Skeletal muscle satellite cell (primary cell): ENCODE results near the gene VAV2.

Experiments used
- H3K27me3 ChIP-seq: 2 replicates; pipeline ENCODE4 v1.7.0; 2013; ENCODE audit warnings: low read length; ENCODE audit not compliant: control insufficient read depth, insufficient read depth
- H3K36me3 ChIP-seq: 2 replicates; pipeline ENCODE4 v1.7.0; 2013; ENCODE audit warnings: mild to moderate bottlenecking, control low read depth, low read length; ENCODE audit not compliant: insufficient read depth
- H3K4me1 ChIP-seq: 2 replicates; pipeline ENCODE4 v1.7.0; 2013; ENCODE audit warnings: low read length; ENCODE audit not compliant: control insufficient read depth, insufficient read depth
- H3K4me2 ChIP-seq: 2 replicates; pipeline ENCODE4 v1.7.0; 2013; ENCODE audit warnings: mild to moderate bottlenecking, low read length
- H3K4me3 ChIP-seq: 2 replicates; pipeline ENCODE4 v1.7.0; 2013; ENCODE audit warnings: low read length
- H3K9ac ChIP-seq: 2 replicates; pipeline ENCODE4 v1.7.0; 2013; ENCODE audit warnings: mild to moderate bottlenecking, low read depth, low read length, moderate library complexity
- H3K9me3 ChIP-seq: replicated peaks from 2 replicates; pipeline ENCODE4 v1.7.0; 2013; ENCODE audit warnings: mild to moderate bottlenecking, control low read depth, low read length

The VAV2 gene

DNA sequence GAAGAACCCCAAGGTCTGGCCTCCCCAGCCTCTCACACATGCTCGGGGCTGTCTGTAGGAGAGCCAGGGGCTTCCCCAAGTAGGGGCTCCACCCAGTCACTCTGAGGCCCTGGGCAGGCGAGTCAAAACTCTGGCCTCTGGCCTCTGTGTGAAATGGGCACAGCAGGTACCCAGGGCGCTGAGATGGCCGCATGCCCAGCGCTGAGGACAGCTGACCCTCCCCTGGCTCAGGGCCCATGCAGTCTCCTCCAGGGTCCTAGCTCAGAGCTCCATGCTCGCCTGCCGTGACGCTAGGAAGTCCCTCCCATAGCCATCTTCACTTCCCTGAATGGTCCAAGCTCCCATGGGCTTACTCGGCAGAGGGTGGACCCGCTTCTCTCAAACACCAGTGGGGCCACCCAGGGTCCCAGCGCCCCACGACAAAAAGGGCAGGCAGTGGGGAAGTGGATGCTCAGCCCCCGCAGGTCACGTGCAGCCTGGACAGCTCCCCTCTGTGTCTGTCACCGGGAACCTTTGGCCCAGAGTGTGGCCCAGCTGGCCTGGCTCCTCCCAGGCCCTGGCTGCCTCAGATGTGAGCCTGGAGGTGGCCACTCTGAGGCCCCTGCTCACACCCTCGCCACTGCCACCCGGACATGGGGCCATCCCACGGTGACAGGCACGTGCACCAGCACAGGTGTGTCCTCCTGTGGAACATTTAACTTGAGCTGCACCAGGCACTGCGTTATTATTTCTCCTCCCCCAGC, 12.2 kb upstream of the VAV2 start:
- Histone ChIP-seq H3K4me1 (peaks cover 8% of the 10 kb centered on the region), H3K27me3 (peaks cover 52% of the 10 kb centered on the region), H3K4me2 (no peak overlapping the region), H3K4me3 (no peak overlapping the region), H3K9ac (no peak overlapping the region), H3K36me3 (no peaks in the 10 kb centered on the region), H3K9me3 (no peaks in the 10 kb centered on the region)

- H3K9me3 ChIP-seq: no peaks in the 10 kb centered on the region
- no peak overlapping the region for H3K4me3 ChIP-seq
- H3K4me2 ChIP-seq: no peak overlapping the region
- H3K9ac ChIP-seq: no peak overlapping the region
- H3K36me3 ChIP-seq: no peaks in the 10 kb centered on the region
- H3K27me3 ChIP-seq: peaks cover 43% of the 10 kb centered on the region
- H3K4me1 ChIP-seq: peaks cover 8% of the 10 kb centered on the region
Measured at GRCh38 chr9:134003237-134003636, 11.1 kb upstream of the VAV2 start.

DNA sequence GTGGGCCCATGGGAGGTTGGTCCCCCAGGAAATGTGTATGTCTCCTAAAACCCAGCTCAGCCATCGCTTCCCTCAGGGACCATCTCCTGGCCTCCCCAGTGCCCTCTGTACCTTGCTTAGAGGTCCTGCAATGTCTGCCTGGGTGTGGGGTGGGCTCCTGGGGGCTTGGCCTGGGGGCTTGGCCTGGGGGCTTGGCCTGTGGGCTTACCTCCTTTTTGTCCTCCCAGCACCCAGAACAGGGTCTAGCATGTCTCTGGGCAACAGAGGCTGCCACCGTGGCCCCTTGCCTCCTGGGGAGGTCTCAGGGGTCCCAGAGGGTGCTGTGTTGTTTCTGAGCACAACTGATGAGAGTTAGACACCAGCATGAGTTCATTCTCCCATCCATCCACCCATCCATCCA, 10.7 kb upstream of the VAV2 start:
- Histone ChIP-seq H3K4me2 (no peak overlapping the region), H3K36me3 (no peaks in the 10 kb centered on the region), H3K9me3 (no peaks in the 10 kb centered on the region), H3K4me3 (no peak overlapping the region), H3K4me1 (peaks cover 8% of the 10 kb centered on the region), H3K27me3 (peaks cover 43% of the 10 kb centered on the region), H3K9ac (no peak overlapping the region)

- H3K36me3 ChIP-seq: no peaks in the 10 kb centered on the region
- no peak overlapping the region for H3K4me2 ChIP-seq
- H3K9ac ChIP-seq: no peak overlapping the region
- H3K4me3 ChIP-seq: no peak overlapping the region
- H3K4me1 ChIP-seq: peaks cover 12% of the 10 kb centered on the region
- H3K9me3 ChIP-seq: no peaks in the 10 kb centered on the region
- peaks cover 42% of the 10 kb centered on the region for H3K27me3 ChIP-seq
Measured at GRCh38 chr9:133999851-134000265, 7.7 kb upstream of the VAV2 start.

- Histone ChIP-seq H3K4me2 (no peak overlapping the region), H3K27me3 (peaks cover 34% of the 10 kb centered on the region), H3K36me3 (no peaks in the 10 kb centered on the region), H3K9me3 (no peaks in the 10 kb centered on the region), H3K4me3 (no peak overlapping the region), H3K4me1 (peaks cover 16% of the 10 kb centered on the region), H3K9ac (no peak overlapping the region)
Measured at GRCh38 chr9:133998915-133999595, 6.9 kb upstream of the VAV2 start.

GRCh38 chr9:133997584-133997983, 5.5 kb upstream of the VAV2 start:
- peaks cover 24% of the 10 kb centered on the region for H3K27me3 ChIP-seq
- no peaks in the 10 kb centered on the region for H3K36me3 ChIP-seq
- H3K4me3 ChIP-seq: no peak overlapping the region
- no peak overlapping the region for H3K4me2 ChIP-seq
- no peak overlapping the region for H3K9ac ChIP-seq
- peaks cover 25% of the 10 kb centered on the region for H3K4me1 ChIP-seq
- no peaks in the 10 kb centered on the region for H3K9me3 ChIP-seq

DNA sequence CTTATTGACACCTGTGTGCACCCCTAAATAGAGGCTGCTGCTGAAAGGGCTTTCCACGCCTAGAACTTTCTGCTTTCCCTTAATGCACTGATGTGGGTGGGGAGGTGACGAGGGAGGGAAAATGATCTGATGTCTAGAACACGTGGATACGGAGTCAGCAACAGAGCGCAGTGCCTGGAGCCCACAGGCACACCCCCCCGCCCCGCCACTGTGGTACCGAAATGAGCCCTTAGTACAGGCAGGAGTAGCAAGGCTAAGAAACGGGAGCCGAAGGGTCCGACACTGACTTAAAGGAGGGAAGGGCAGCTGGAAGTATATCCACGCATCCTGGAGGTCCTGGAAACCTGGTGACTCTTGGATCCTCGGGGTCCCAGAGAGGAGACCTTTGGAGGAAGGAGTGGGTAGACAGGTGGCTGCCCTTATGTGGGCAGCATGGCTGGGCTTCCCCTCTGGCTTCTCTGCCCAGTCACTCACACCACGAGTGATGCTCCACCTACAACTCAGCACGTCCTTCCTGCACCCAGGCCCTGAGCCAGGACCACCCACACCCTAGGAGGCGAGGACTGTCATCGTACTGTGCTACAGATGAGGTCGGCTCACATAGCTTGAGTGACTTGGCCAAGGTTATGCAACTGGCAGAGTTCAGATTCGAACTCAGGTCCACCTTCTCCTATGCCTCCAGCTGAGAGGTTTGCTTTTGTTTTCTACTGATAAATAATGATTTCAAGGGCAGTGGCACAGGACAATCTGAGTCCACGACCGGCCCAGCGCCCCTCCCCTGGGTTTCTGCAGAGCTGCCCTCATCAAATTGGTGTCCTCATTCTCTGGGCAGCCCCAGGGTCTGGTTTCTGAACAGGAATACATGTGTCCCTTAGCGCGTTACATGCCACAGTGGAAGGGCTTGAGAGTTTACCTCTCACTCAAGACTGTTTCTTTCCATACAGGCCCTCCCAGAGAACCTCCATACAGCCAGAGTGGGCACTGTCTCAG, 4.7 kb upstream of the VAV2 start:
- H3K9ac ChIP-seq: no peak overlapping the region
- peaks cover 25% of the 10 kb centered on the region for H3K4me1 ChIP-seq
- no peaks in the 10 kb centered on the region for H3K9me3 ChIP-seq
- H3K36me3 ChIP-seq: no peaks in the 10 kb centered on the region
- no peak overlapping the region for H3K4me2 ChIP-seq
- H3K4me3 ChIP-seq: no peak overlapping the region
- peaks cover 22% of the 10 kb centered on the region for H3K27me3 ChIP-seq

DNA sequence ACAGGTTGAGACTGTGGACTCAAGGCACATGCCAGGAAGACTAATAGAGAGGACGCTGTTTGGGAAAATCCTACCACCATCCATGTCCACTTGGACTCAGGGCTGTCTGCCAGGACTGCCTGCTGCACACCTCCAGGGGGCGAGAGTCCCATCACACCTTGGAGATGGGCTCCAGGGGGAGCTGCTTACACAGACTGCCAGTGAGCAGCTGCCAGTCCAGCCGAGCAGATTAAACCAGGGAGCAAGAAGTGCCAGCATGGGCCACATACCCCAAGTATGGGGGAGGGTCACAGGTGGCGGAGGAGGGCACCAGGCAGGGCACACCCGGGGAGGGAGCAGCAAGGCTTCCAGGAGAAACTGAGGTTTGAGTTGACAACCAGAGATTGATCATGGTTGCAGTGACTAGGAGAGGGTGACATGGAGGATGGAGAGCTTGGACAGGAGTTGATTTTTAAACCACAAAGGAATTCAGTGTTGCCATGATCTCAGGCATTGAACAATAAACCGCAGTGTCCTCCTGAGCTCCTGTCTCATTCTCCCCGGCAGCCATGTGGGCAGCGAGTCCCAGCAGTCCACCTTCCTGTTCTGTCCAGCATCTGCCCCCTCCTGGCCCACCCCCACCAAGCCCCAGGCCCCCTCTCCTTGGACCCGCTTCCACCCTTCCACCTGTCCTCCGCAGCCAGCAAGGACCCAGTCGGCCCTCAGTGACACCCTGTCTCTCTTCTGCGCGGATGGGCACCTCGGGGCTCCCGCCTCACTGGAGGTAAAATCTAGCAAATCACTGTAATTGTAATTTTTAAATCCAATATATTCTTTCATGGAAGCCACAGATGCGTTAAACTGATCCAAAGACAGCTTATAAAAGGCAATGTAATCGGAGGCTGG, 3.1 kb upstream of the VAV2 start:
- no peak overlapping the region for H3K4me2 ChIP-seq
- no peak overlapping the region for H3K4me3 ChIP-seq
- no peaks in the 10 kb centered on the region for H3K36me3 ChIP-seq
- peaks cover 31% of the 10 kb centered on the region for H3K4me1 ChIP-seq
- H3K9ac ChIP-seq: no peak overlapping the region
- H3K27me3 ChIP-seq: peaks cover 17% of the 10 kb centered on the region
- H3K9me3 ChIP-seq: no peaks in the 10 kb centered on the region

GRCh38 chr9:133994353-133995011, 2.4 kb upstream of the VAV2 start:
- Histone ChIP-seq H3K9ac (no peak overlapping the region), H3K27me3 (peaks cover 14% of the 10 kb centered on the region), H3K9me3 (no peaks in the 10 kb centered on the region), H3K36me3 (no peaks in the 10 kb centered on the region), H3K4me3 (no peak overlapping the region), H3K4me2 (peak overlapping the region; percentile 98), H3K4me1 (peaks cover 27% of the 10 kb centered on the region)

GRCh38 chr9:133993635-133994253, 1.6 kb upstream of the VAV2 start:
- Histone ChIP-seq H3K4me3 (peak overlapping the region; percentile 99), H3K36me3 (no peaks in the 10 kb centered on the region), H3K27me3 (peaks cover 14% of the 10 kb centered on the region), H3K4me2 (peak overlapping the region; percentile 98), H3K9ac (peak overlapping the region; percentile 94), H3K4me1 (peaks cover 27% of the 10 kb centered on the region), H3K9me3 (no peaks in the 10 kb centered on the region)
